KMS-11 (cell line): Measurements from ENCODE around the gene HDAC4.

Experiments
- H2AFZ ChIP-seq: fragments of 200-600 bp; sonication (generic); 2 replicates; pipeline ENCODE4 v1.6.1; 2016; ENCODE audit warnings: antibody characterized with exemption, mixed run types, low read depth
- H3K27ac ChIP-seq: fragments of 200-600 bp; sonication (generic); 2 replicates; pipeline ENCODE4 v1.6.1; 2016; ENCODE audit warnings: mild to moderate bottlenecking, mixed run types
- H3K27me3 ChIP-seq: fragments of 200-600 bp; sonication (generic); 2 replicates; pipeline ENCODE4 v1.6.1; 2017; ENCODE audit warnings: mild to moderate bottlenecking, low read depth, mixed run types, moderate library complexity; ENCODE audit not compliant: insufficient read depth
- H3K36me3 ChIP-seq: fragments of 200-600 bp; sonication (generic); 2 replicates; pipeline ENCODE4 v1.6.1; 2017; ENCODE audit warnings: mild to moderate bottlenecking, mixed run types; ENCODE audit not compliant: insufficient read depth
- H3K4me1 ChIP-seq: fragments of 200-600 bp; sonication (generic); 2 replicates; pipeline ENCODE4 v1.6.1; 2016; ENCODE audit warnings: mild to moderate bottlenecking, low read depth, mixed run types; ENCODE audit not compliant: poor library complexity, severe bottlenecking
- H3K4me2 ChIP-seq: fragments of 200-600 bp; sonication (generic); 2 replicates; pipeline ENCODE4 v1.7.0; 2016; ENCODE audit warnings: mild to moderate bottlenecking, mixed run types
- H3K4me3 ChIP-seq: fragments of 200-600 bp; sonication (generic); IDR thresholded peaks from 2 replicates; pipeline ENCODE4 v1.6.1; 2017; ENCODE audit warnings: low read depth, low read length, mixed read lengths; ENCODE audit not compliant: insufficient read depth
- H3K79me2 ChIP-seq: fragments of 200-600 bp; sonication (generic); 2 replicates; pipeline ENCODE4 v1.6.1; 2016; ENCODE audit warnings: low read depth, mixed run types; ENCODE audit not compliant: insufficient read depth
- H3K9ac ChIP-seq: fragments of 200-600 bp; sonication (generic); 2 replicates; pipeline ENCODE4 v1.6.1; 2016; ENCODE audit warnings: mild to moderate bottlenecking, mixed run types
- H4K20me1 ChIP-seq: fragments of 200-600 bp; sonication (generic); 2 replicates; pipeline ENCODE4 v1.6.1; 2016; ENCODE audit warnings: mild to moderate bottlenecking, mixed run types; ENCODE audit not compliant: insufficient read depth
- CTCF ChIP-seq: fragments of 200-600 bp; sonication (generic); conservative IDR thresholded peaks from 2 replicates; pipeline ENCODE4 v1.6.1; 2017; ENCODE audit warnings: low read depth, mild to moderate bottlenecking, antibody characterized with exemption, low read length, moderate library complexity, mixed read lengths

The HDAC4 gene

GRCh38 chr2:239431536-239431935 is 30.7 kb upstream of the HDAC4 start:
- Histone ChIP-seq H3K4me1 (no peaks in the 10 kb centered on the region), H3K4me3 (no peak overlapping the region), H3K4me2 (no peak overlapping the region), H3K27ac (no peak overlapping the region), H3K27me3 (no peaks in the 10 kb centered on the region), H3K79me2 (no peaks in the 10 kb centered on the region), H3K36me3 (no peaks in the 10 kb centered on the region), H2AFZ (no peak overlapping the region), H3K9ac (no peak overlapping the region), H4K20me1 (no peaks in the 10 kb centered on the region)
- no peak for TF ChIP-seq CTCF

GRCh38 chr2:239429473-239430350 is 28.9 kb upstream of the HDAC4 start:
- no peak overlapping the region for H3K9ac ChIP-seq
- H3K27ac ChIP-seq = no peak overlapping the region
- no peaks in the 10 kb centered on the region for H3K79me2 ChIP-seq
- H3K36me3 ChIP-seq = no peaks in the 10 kb centered on the region
- TF ChIP-seq CTCF = no peak
- H3K4me1 ChIP-seq = no peaks in the 10 kb centered on the region
- H4K20me1 ChIP-seq = no peaks in the 10 kb centered on the region
- no peak overlapping the region for H3K4me3 ChIP-seq
- H3K27me3 ChIP-seq = no peaks in the 10 kb centered on the region
- H3K4me2 ChIP-seq = no peak overlapping the region
- H2AFZ ChIP-seq = no peak overlapping the region

- no peaks in the 10 kb centered on the region for H3K27me3 ChIP-seq
These were observed 24.8 kb upstream of the HDAC4 start for GRCh38 chr2:239425631-239426030.

GRCh38 chr2:239424337-239425045 is 23.7 kb upstream of the HDAC4 start:
- H4K20me1 ChIP-seq = no peaks in the 10 kb centered on the region
- H3K4me2 ChIP-seq = no peak overlapping the region
- no peak overlapping the region for H3K9ac ChIP-seq
- no peaks in the 10 kb centered on the region for H3K4me1 ChIP-seq
- no peaks in the 10 kb centered on the region for H3K36me3 ChIP-seq
- no peak for TF ChIP-seq CTCF
- H3K79me2 ChIP-seq = no peaks in the 10 kb centered on the region
- H3K4me3 ChIP-seq = no peak overlapping the region
- no peaks in the 10 kb centered on the region for H3K27me3 ChIP-seq
- H2AFZ ChIP-seq = no peak overlapping the region
- H3K27ac ChIP-seq = no peak overlapping the region

More at GRCh38 chr2:239425631-239426030, 24.8 kb upstream of the HDAC4 start:
- H3K4me1 ChIP-seq = no peaks in the 10 kb centered on the region
- H3K4me3 ChIP-seq = no peak overlapping the region
- no peak for TF ChIP-seq CTCF
- no peak overlapping the region for H2AFZ ChIP-seq
- no peak overlapping the region for H3K27ac ChIP-seq
- H3K4me2 ChIP-seq = no peak overlapping the region
- H3K79me2 ChIP-seq = no peaks in the 10 kb centered on the region
- H4K20me1 ChIP-seq = no peaks in the 10 kb centered on the region
- no peaks in the 10 kb centered on the region for H3K36me3 ChIP-seq
- no peak overlapping the region for H3K9ac ChIP-seq
